AG09319 (cell line): ENCODE results near the gene PDF.

ENCODE experiments used
- DNase-seq: peaks from one replicate; pipeline ENCODE4 v3.0.0-alpha.2; 2010; ENCODE audit warnings: low read depth; ENCODE audit errors: extremely low read depth
- TF ChIP-seq, protein P1 (sequence below): IDR thresholded peaks from 2 replicates; pipeline ENCODE4 v1.5.1; 2011; ENCODE audit warnings: low read depth, mild to moderate bottlenecking, inconsistent platforms, low read length, moderate library complexity

Gene PDF

DNA sequence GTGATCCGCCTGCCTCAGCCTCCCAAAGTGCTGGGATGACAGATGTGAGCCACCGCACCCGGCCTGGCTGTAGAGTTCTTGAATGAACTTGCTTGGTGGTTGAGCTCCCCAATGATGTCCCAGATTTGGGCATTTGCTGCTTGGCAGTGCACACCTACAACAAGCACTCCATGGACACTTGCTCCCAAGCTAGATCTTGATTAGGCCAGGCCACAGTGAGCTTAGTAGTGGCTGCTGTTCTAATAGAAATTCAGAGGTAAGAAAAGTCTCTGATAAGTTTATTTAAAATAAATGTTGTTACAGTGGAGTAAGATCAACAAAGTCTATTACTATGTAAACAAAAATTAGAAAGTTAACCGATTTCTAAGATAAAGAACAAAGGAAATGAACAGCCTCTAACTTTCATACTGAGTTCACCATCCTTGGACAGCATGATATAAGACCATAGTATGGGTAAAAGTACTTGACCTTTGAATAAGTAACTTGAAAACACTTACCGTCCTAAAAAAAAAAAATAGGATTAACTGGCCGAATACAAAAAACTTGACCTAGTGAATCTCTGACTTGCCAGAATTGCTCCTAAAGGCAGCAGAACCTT is 20.2 kb upstream of the PDF start:
- no peak for DNase-seq
- TF ChIP-seq, protein P1, sequence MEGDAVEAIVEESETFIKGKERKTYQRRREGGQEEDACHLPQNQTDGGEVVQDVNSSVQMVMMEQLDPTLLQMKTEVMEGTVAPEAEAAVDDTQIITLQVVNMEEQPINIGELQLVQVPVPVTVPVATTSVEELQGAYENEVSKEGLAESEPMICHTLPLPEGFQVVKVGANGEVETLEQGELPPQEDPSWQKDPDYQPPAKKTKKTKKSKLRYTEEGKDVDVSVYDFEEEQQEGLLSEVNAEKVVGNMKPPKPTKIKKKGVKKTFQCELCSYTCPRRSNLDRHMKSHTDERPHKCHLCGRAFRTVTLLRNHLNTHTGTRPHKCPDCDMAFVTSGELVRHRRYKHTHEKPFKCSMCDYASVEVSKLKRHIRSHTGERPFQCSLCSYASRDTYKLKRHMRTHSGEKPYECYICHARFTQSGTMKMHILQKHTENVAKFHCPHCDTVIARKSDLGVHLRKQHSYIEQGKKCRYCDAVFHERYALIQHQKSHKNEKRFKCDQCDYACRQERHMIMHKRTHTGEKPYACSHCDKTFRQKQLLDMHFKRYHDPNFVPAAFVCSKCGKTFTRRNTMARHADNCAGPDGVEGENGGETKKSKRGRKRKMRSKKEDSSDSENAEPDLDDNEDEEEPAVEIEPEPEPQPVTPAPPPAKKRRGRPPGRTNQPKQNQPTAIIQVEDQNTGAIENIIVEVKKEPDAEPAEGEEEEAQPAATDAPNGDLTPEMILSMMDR, result no peak

DNA sequence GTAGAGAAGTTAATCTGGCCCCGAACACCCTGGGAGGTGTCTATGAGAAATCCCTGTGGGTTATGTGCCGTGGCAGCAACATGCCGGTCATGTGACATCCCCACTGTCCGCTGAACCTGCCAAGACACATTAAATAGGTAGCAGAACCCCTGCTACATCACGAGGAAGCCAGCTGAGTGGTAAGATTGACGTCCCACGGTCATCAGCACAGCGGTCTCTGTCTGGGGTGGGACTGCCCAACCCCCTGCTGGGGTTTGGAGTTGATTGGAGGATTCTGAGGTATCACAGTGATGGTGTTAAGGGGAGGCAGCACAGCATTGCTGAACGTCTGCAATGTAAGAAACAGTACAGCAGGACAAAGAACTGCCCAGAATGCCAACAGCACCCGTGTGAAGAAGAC is 19.1 kb upstream of the PDF start:
- TF ChIP-seq, protein P1, result no peak
- DNase-seq, result no peak

DNA sequence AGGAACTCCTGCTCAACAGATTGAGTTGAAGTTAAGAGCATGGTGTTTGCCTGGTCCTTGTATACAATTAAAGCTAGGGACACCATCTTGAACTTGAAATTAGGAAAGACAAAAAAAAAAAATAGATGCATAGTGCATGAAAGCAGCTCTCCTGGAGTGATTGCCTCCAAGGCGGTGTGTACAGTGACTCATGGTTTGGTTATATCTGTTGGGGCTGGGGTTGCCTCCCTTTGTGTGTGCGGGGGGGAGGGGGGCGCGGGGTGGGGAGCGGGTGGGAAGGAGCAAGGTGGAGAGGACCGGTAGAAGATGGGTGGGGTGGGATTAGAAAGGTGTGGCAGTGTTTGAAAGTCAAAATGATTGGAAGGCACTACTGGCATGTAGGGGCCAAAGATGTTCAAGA is 17.8 kb upstream of the PDF start:
- TF ChIP-seq, protein P1, result no peak
- no peak for DNase-seq

DNA sequence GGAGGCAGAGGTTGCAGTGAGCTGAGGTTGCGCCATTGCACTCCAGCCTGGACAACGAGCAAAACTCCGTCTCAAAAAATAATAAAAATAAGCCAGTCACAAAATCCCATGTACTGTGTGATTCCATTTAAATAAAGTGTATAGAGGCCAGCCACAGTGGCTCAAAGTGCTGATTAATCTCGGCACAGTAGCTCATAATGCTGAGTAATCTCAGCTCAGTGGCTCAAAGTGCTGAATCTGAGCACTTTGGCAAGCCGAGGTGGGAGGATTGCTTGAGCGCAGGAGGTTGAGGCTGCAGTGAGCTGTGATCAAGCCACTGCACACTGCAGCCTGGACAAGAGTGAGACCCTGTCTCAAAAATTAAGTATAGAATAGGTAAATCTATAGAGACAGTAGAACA is 16.3 kb upstream of the PDF start:
- TF ChIP-seq, protein P1, result no peak

DNA sequence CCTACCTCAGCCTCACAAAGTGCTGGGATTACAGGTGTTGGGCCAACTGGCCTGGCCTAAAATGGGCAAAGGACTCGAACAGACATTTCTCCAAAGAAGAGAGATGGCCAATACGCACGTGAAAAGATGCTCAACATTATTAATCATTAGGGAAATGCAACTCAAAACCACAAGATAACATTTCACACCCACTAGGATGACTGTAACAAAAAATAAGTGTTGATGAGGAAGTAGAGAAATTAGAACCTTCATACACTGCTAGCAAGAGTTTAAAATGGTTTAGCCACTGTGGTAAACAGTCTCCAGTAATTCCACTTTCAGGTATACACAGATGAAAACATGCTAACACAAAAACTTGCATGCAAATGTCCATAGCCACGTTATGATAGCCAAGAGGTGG is 15.5 kb upstream of the PDF start:
- DNase-seq, result no peak
- TF ChIP-seq, protein P1, result no peak

More for the DNA sequence above, 16.3 kb upstream of the PDF start:
- no peak for DNase-seq

DNA sequence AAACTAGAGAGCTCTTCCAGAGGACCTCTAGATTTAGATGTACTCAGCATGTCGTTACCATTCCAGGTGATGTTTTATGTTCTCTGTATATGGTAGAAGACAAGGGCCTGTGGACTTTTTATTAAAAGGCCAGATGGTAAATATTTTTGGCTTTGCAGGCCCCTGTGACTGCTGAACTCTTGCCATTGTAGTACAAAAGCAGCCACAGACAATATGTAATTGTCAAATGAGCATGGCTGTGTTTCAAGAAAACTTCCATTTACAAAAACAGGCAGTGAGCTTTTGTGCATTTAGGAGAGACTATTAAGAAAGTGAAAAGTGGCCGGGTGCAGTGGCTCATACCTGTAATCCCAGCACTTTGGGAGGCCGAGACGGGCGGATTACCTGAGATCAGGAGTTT is 13.8 kb upstream of the PDF start:
- TF ChIP-seq, protein P1, result no peak
- DNase-seq, result no peak

DNA sequence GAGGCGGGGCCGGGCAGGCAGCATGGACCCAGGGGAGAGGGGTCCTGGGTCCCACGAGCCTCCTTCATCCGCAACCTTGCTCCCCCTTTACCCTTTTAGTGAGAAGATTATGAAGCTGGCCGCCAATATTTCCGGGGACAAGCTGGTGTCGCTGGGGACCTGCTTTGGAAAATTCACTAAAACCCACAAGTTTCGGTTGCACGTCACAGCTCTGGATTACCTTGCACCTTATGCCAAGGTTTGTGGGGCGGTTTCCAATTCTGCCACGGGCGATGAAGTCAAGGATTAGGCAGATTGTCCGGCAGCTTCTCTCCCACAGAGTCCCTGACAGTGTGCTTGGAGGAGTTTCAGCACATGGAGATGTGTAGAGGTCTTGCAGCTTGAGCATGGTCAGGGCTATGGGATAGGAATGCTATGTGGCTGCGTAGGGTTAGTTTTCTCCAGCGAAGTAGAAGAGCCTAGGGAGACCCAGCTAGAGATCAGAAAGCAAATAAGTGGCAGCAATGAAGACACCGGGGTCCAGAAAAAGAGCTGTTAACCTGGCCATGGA is 9.8 kb upstream of the PDF start:
- no peak for DNase-seq
- TF ChIP-seq, protein P1, result no peak
